Stomach smooth muscle (tissue), 2 donors: ENCODE measurements around the gene DES.

Experiments used
- H3K27ac ChIP-seq: one replicate; pipeline ENCODE4 v1.7.0; 2013; ENCODE audit warnings: mild to moderate bottlenecking, low read length, inconsistent platforms
- H3K27me3 ChIP-seq, 2 donors: one replicate each; pipeline ENCODE4 v1.7.0; 2013; ENCODE audit warnings: low read length in 2 of 2; ENCODE audit not compliant: insufficient read depth in 2 of 2, control insufficient read depth in 1 of 2
- H3K36me3 ChIP-seq, 2 donors: one replicate each; pipeline ENCODE4 v1.7.0; 2013; ENCODE audit warnings: low read length in 2 of 2; ENCODE audit not compliant: control insufficient read depth in 2 of 2, insufficient read depth in 2 of 2
- H3K4me1 ChIP-seq: one replicate; pipeline ENCODE4 v1.7.0; 2013; ENCODE audit warnings: low read length; ENCODE audit not compliant: control insufficient read depth, insufficient read depth
- H3K4me3 ChIP-seq, 2 donors: one replicate each; pipeline ENCODE4 v1.7.0; 2013; ENCODE audit warnings: low read length in 2 of 2
- H3K9ac ChIP-seq, 2 donors: one replicate each; pipeline ENCODE4 v1.7.0; 2013; ENCODE audit warnings: low read length in 2 of 2, mild to moderate bottlenecking in 1 of 2
- H3K9me3 ChIP-seq, 2 donors: one replicate each; pipeline ENCODE4 v1.7.0; 2013; ENCODE audit warnings: low read length in 2 of 2; ENCODE audit not compliant: control insufficient read depth in 2 of 2
- donor health status: healthy.
- donor health status: Pancreatic carcinoma.

Gene DES

DNA sequence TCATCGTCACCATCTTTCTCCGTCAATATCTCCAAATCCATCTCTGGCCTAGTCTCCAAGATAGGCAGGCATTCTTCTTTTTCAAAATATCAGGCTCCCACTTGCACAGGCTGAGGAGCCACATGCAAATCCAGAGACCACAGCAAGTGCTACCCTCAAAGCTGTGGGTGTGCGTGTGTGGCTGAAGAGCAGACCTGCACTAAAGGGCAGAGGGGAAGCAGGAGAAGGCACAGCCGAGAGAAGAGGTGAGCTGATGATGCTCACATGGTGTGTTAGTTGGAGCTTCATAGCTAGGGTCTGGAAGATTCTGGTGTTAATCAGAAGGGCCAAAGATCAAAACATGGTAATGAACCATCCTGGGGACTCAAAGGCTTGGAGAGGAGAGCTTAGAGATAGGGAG, 20.3 kb downstream of the DES start:
- Histone ChIP-seq H3K27ac (peak overlapping the region; percentile 98), H3K9ac (no peak overlapping the region), H3K4me1 (peaks cover 81% of the 10 kb centered on the region), H3K27me3 (peaks cover 0 to 4% of the 10 kb centered on the region in 2 donors), H3K9me3 (no peaks in the 10 kb centered on the region), H3K4me3 (no peak overlapping the region), H3K36me3 (peaks cover 0 to 2% of the 10 kb centered on the region in 2 donors)

DNA sequence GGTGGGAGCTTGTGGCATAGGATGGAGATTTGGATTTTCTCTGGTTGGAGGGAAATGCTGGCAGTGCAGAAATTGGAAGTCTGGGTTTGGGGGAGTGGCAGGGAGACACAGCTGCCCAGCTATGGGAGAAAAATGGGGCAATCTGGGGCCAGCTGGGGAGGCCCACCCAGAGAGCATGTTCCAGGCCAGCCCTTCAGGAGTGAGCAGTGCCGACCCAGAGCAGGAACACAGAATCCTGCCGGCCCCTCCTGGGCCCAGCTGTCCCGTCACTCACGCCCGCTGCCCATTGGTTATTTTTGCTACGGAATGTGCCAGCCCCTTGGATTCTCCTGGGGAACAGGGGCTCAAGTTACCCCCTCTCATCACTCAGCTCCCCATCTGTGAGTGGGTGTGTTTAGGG, 21.3 kb downstream of the DES start:
- peaks cover 0 to 2% of the 10 kb centered on the region in 2 donors for H3K36me3 ChIP-seq
- peaks cover 0 to 4% of the 10 kb centered on the region in 2 donors for H3K27me3 ChIP-seq
- peak overlapping the region in 1 of 2 donors; percentile 29 for H3K4me3 ChIP-seq
- peaks cover 82% of the 10 kb centered on the region for H3K4me1 ChIP-seq
- peak overlapping the region; percentile 45 to 47 for H3K9ac ChIP-seq
- no peaks in the 10 kb centered on the region for H3K9me3 ChIP-seq
- peak overlapping the region; percentile 98 for H3K27ac ChIP-seq

GRCh38 chr2:219440388-219441256, 22.4 kb downstream of the DES start:
- Histone ChIP-seq H3K27ac (peak overlapping the region; percentile 98), H3K4me1 (peaks cover 82% of the 10 kb centered on the region), H3K9ac (peak overlapping the region; percentile 66 to 80), H3K4me3 (peak overlapping the region; percentile 59 to 69), H3K27me3 (peaks cover 0 to 4% of the 10 kb centered on the region in 2 donors), H3K36me3 (peaks cover 0 to 2% of the 10 kb centered on the region in 2 donors), H3K9me3 (no peaks in the 10 kb centered on the region)

GRCh38 chr2:219441451-219442255, 23.5 kb downstream of the DES start:
- Histone ChIP-seq H3K36me3 (peaks cover 0 to 2% of the 10 kb centered on the region in 2 donors), H3K4me1 (peaks cover 81% of the 10 kb centered on the region), H3K4me3 (peak overlapping the region; percentile 63 to 73), H3K9me3 (no peaks in the 10 kb centered on the region), H3K27ac (peak overlapping the region; percentile 100), H3K9ac (peak overlapping the region; percentile 77 to 80), H3K27me3 (no peaks in the 10 kb centered on the region)

GRCh38 chr2:219442256-219443015, 24.3 kb downstream of the DES start:
- Histone ChIP-seq H3K4me1 (peaks cover 80% of the 10 kb centered on the region), H3K4me3 (peak overlapping the region; percentile 63 to 73), H3K27me3 (no peaks in the 10 kb centered on the region), H3K36me3 (peaks cover 0 to 2% of the 10 kb centered on the region in 2 donors), H3K9ac (peak overlapping the region; percentile 72 to 77), H3K27ac (peak overlapping the region; percentile 100), H3K9me3 (no peaks in the 10 kb centered on the region)

DNA sequence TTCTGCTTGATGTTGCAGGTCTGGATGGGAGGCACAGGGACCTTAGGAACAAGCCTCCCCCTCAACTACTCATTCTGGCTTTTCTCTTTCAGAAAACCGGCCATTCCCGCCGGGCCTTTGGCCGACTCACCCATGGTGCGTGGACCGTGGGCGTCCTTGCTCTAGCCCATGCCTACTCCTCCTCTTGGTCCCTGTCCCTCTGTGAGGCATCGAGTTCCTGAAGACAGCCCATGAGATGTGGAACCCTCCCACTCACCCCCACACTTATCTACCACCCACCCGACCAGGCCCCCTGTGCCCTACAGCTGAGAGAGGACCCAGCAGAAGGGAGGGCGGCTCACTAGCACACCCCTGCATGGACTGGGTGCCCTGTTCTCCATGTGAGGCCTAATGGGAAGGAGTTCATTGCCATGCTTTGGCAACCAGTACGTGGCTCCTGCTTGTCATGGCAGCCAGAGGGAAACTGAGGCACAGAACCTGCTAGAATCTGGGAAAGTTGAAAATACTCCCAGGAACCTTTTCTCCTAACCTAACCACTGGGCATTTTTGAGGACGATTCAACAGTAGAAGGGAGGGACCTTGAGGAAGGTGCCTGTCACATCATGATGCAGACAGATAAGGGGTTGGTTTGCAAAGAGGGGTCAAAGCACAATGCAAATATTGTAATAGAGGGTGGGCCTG, 25.0 kb downstream of the DES start:
- peak overlapping the region; percentile 72 to 77 for H3K9ac ChIP-seq
- H3K36me3 ChIP-seq: peaks cover 0 to 2% of the 10 kb centered on the region in 2 donors
- H3K9me3 ChIP-seq: no peaks in the 10 kb centered on the region
- peak overlapping the region; percentile 63 to 73 for H3K4me3 ChIP-seq
- peaks cover 80% of the 10 kb centered on the region for H3K4me1 ChIP-seq
- no peaks in the 10 kb centered on the region for H3K27me3 ChIP-seq
- peak overlapping the region; percentile 100 for H3K27ac ChIP-seq

DNA sequence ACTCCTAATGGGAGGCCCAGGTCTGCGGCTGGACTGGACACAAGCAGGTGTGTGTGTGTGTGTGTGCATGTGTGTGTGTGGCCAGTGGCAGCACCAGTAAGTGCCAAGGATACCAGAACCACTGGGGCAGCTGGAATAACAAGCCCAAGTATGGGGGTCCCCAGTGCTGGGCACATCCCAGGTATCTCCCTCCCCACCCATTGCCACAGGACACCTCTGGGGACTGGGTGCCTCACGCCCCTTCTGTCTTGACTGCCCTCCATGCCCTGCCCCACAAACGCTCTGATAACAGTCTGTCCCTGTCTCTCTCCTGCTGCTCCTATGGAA, 25.5 kb downstream of the DES start:
- Histone ChIP-seq H3K36me3 (peaks cover 0 to 2% of the 10 kb centered on the region in 2 donors), H3K27ac (peak overlapping the region; percentile 100), H3K4me1 (peaks cover 81% of the 10 kb centered on the region), H3K27me3 (no peaks in the 10 kb centered on the region), H3K9me3 (no peaks in the 10 kb centered on the region), H3K4me3 (peak overlapping the region; percentile 63 to 73), H3K9ac (peak overlapping the region; percentile 72 to 77)

GRCh38 chr2:219444566-219445091, 26.5 kb downstream of the DES start:
- peak overlapping the region; percentile 63 to 73 for H3K4me3 ChIP-seq
- H3K9ac ChIP-seq: peak overlapping the region; percentile 76 to 77
- H3K27me3 ChIP-seq: no peaks in the 10 kb centered on the region
- H3K4me1 ChIP-seq: peaks cover 85% of the 10 kb centered on the region
- H3K27ac ChIP-seq: peak overlapping the region; percentile 100
- no peaks in the 10 kb centered on the region for H3K9me3 ChIP-seq
- H3K36me3 ChIP-seq: peaks cover 0 to 2% of the 10 kb centered on the region in 2 donors

DNA sequence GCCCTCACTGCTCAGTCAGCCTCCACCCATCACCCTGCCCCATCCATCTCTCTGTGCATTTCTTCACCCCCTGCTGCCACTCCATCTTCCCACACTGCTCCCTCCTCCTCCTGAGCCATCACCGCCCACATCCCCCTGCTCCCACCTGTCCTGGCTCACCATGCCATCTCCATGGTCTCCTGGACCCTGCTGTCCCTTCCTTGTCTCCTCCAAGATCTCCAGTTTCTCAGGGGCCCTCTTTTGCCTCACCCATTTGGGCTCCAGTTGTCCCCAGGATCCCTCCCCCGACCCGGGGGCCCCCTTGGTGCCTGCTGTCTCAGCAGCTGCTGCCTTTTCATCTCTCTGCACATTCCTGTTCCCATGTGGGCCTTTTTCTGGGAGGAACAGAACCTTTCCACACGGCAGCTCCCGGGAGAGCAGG, 27.1 kb downstream of the DES start:
- Histone ChIP-seq H3K27me3 (no peaks in the 10 kb centered on the region), H3K36me3 (peaks cover 2 to 8% of the 10 kb centered on the region in 2 donors), H3K9ac (peak overlapping the region; percentile 76 to 77), H3K27ac (peak overlapping the region; percentile 100), H3K9me3 (no peaks in the 10 kb centered on the region), H3K4me3 (peak overlapping the region; percentile 63 to 73), H3K4me1 (peaks cover 86% of the 10 kb centered on the region)
